MV-4-11 (cell line): ENCODE measurements around the gene AHNAK.

Experiments
- DNase-seq: peaks from one replicate; lab custom pipeline; 2025; lab: John Stamatoyannopoulos, UW

AHNAK gene

GRCh38 chr11:62433141-62433903, 113.3 kb downstream of the AHNAK start:
- no peak for DNase-seq

- DNase-seq = no peak
Measured at GRCh38 chr11:62432695-62433094, 113.9 kb downstream of the AHNAK start.

GRCh38 chr11:62431171-62431901, 115.3 kb downstream of the AHNAK start:
- DNase-seq = no peak

GRCh38 chr11:62430425-62430824, 116.2 kb downstream of the AHNAK start:
- no peak for DNase-seq

- no peak for DNase-seq
Measured at GRCh38 chr11:62428871-62429560, 117.6 kb downstream of the AHNAK start.

- peak; percentile 95 for DNase-seq
Measured at GRCh38 chr11:62427630-62428233, 118.9 kb downstream of the AHNAK start.

- no peak for DNase-seq
Measured at GRCh38 chr11:62423012-62423411, 123.6 kb downstream of the AHNAK start.

GRCh38 chr11:62421996-62422395, 124.6 kb downstream of the AHNAK start:
- DNase-seq = no peak

GRCh38 chr11:62420882-62421281, 125.7 kb downstream of the AHNAK start:
- DNase-seq = no peak

- no peak for DNase-seq
Measured at GRCh38 chr11:62419943-62420342, 126.7 kb downstream of the AHNAK start.

- DNase-seq = no peak
Measured at GRCh38 chr11:62419314-62419929, 127.2 kb downstream of the AHNAK start.

GRCh38 chr11:62418733-62419132, 127.9 kb downstream of the AHNAK start, which contains the start of gene SCGB1A1:
TSS of gene SCGB1A1 (plus strand) at chr11:62419033. CDS start at chr11:62419096, 63 bp downstream.
- no peak for DNase-seq

- DNase-seq = no peak
Measured at GRCh38 chr11:62418136-62418535, 128.5 kb downstream of the AHNAK start.

GRCh38 chr11:62416596-62416995, 130.0 kb downstream of the AHNAK start:
- DNase-seq = no peak

GRCh38 chr11:62413060-62413696, 133.4 kb downstream of the AHNAK start:
- DNase-seq = no peak

- no peak for DNase-seq
Measured at GRCh38 chr11:62411524-62411923, 135.1 kb downstream of the AHNAK start.

- DNase-seq = no peak
Measured at GRCh38 chr11:62410972-62411371, 135.6 kb downstream of the AHNAK start.

- no peak for DNase-seq
Measured at GRCh38 chr11:62409831-62410230, 136.8 kb downstream of the AHNAK start.

- no peak for DNase-seq
Measured at GRCh38 chr11:62406034-62406433, 140.6 kb downstream of the AHNAK start.

- DNase-seq = no peak
Measured at GRCh38 chr11:62404901-62405300, 141.7 kb downstream of the AHNAK start.

- DNase-seq = no peak
Measured at GRCh38 chr11:62404435-62404834, 142.2 kb downstream of the AHNAK start.
